SIG-M5 (cell line): ENCODE data around the gene PIF1.
"Not testable (repeated sequence)": the region's sequence is repeated elsewhere in the genome, so short reads cannot be mapped to it uniquely, and the experiment has no call there.

Source experiments
- DNase-seq: peaks from one replicate; lab custom pipeline; 2025; lab: John Stamatoyannopoulos, UW

PIF1 gene

DNA sequence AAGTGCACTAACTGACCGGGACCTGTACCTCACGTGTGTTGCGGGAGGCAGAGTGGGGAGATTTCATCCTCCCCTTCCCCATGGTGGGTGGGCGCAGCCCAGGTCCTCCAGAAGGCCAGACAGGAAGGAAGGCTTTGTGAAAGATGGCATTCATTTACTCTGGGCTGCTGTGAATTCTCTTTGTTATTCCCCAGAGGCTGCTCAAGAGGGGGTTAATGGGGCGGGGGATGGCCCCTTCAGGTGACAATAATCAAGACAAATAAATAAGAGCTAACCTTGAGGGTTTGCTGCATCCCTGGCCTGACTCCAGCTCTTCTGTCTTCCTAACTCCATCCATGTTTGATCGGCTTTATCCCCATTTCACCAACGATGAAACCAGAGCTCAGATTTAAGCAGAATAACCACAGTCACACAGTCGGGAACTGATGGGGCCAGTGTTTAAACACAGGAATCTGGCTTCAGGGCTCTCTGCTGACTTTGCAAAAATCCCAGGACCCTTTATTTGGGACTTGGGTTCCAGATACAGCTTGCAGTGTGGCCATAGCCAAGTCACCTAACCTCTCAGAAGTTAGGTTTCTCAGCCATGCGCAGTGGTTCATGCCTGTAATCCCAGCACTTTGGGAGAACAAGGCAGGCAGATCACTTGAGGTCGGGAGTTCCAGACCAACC lies 16.5 kb downstream of the PIF1 start:
- no peak for DNase-seq

DNA sequence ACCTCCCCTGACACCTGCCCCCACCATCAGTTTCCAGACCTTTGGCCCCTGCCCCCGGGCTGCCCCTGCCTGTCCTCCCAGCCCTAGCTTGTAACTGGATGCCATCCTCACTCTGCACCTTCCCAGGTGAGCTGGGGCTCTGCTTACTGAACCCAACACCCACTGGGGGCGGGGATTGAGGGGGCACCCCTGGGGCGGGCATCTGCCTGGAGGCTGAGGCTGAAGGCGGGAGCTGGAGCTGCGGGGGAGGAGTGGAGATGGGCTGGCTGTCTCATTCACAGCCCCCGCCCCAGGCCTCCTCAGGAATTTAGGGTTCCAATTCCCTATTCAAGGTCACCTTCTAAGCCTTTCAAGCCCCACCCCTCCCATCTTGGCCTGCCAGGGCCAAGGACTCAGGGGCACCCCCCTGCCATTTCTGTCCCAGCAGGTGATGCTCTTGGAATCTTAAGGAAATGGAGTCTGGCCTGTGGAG lies 17.7 kb downstream of the PIF1 start:
- no peak for DNase-seq

GRCh38 chr15:64807051-64807749 lies 18.2 kb downstream of the PIF1 start:
- DNase-seq: no peak

GRCh38 chr15:64806509-64806908 lies 18.9 kb downstream of the PIF1 start:
- no peak for DNase-seq

- DNase-seq: no peak
These were observed 20.8 kb downstream of the PIF1 start for GRCh38 chr15:64804619-64805018.

GRCh38 chr15:64803526-64803925 lies 21.9 kb downstream of the PIF1 start:
- no peak for DNase-seq

DNA sequence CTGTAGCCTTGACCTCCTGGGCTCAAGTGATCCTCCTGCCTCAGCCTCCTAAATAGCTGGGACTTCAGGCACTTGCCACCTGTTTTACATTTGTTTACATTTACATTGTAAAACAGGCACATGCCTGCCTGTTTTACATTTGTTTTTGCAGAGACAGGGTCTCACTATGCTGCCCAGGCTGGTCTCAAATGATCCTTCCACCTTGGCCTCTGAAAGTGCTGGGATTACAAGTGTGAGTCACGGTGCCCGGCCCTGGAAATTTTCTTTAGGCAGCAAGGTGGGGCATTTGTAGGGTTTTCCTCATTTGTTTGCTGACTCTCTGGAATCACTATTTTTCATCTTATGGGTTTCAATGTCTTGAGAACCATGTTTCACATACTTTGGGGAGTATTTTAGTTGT lies 25.0 kb downstream of the PIF1 start:
- DNase-seq: no peak

DNA sequence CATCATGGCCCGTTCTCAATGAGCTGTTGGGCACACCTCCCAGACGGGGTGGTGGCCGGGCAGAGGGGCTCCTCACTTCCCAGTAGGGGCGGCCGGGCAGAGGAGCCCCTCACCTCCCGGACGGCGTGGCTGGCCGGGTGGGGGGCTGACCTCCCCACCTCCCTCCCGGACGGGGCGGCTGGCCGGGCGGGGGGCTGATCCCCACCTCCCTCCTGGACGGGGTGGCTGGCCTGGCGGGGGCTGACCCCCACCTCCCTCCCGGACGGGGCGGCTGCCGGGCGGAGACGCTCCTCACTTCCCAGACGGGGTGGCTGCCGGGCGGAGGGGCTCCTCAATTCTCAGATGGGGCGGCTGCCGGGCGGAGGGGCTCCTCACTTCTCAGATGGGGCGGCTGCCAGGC lies 26.5 kb downstream of the PIF1 start:
- not testable (repeated sequence) for DNase-seq

DNA sequence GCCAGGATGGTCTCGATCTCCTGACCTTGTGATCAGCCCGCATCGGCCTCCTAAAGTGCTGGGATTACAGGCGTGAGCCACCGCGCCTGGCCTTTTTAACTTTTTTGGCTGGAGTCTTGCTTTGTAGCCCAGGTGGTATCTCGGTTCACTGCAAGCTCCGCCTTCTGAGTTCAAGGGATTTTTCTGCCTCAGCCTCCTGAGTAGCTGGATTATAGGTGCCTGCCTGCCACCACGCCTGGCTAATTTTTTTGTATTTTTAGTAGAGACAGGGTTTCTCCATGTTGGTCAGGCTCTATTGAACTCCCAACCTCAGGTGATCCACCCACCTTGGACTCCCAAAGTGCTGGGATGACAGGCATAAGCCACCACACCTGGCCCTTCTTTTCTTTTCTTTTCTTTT lies 29.5 kb downstream of the PIF1 start:
- not testable (repeated sequence) for DNase-seq

DNA sequence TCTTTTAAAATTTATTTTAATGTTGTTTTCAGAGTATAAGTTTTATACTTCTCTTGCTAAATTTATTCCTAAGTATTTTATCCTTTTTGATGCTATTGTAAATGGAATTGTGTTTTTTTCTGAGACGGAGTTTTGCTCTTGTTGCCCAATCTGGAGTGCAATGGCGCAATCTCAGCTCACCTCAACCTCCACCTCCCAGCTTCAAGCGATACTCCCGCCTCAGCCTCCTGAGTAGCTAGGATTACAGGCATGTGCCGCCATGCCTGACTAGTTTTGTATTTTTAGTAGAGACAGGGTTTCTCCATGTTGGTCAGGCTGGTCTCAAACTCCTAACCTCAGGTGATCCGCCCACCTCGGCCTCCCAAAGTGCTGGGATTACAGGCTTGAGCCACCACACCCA lies 30.1 kb downstream of the PIF1 start:
- not testable (repeated sequence) for DNase-seq

DNA sequence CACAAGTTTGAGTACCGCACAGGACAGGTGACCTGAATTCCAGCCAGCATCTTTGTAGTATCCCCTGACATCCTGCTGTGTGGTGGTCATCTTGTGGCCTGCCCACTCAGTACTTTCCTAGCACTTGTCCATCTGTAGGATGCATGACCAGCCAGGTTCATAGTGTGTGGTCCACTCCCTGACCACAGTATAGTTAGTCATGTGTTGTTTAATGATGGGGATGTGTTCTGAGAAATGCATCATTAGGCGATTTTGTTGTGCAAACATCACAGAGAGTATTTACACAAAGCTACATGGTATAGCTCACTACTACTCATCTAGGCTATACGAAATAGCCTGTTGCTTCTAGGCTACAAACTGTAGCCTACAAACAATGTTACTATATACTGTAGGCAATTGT lies 33.2 kb downstream of the PIF1 start:
- no peak for DNase-seq

- no peak for DNase-seq
These were observed 34.0 kb downstream of the PIF1 start for GRCh38 chr15:64791401-64791800.

GRCh38 chr15:64783796-64784195 lies 41.7 kb downstream of the PIF1 start:
- no peak for DNase-seq

DNA sequence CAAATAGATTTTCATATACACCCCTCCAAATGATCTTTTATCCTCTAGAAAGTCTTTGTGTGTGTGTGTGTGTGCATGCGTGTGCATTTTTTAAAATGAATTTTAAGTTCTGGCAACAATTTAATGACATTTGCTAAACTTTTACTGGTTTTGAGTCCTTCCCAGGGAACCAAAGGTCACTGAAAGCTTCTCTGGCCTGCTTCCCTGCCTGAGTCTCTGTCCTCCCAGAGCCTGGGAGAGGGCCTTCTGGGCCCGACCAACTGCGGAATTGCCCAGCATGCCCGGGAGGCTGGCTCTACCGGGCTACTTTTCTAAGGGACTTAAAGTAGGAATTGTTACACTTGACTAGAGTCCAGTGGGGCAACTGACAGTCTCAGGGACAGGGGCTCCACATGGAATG lies 42.7 kb downstream of the PIF1 start:
- DNase-seq: no peak

DNA sequence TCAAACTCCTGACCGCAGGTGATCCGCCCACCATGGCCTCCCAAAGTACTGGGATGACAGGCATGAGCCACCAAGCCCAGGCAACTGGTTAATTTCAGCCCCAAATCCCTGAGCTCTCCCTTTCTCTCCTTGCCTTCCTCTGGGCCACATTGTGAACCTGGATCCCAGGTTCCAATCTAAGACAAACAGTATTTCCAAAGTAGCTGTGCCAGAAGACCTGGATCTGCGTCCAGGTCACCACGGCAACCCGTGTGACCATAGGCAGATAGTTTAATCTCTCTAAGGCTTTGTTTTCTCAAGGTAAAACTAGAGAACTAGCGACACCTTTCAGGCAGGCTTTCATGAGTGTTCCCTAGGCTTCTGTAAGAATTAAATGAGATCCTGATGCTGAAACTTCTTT lies 44.1 kb downstream of the PIF1 start:
- DNase-seq: no peak

DNA sequence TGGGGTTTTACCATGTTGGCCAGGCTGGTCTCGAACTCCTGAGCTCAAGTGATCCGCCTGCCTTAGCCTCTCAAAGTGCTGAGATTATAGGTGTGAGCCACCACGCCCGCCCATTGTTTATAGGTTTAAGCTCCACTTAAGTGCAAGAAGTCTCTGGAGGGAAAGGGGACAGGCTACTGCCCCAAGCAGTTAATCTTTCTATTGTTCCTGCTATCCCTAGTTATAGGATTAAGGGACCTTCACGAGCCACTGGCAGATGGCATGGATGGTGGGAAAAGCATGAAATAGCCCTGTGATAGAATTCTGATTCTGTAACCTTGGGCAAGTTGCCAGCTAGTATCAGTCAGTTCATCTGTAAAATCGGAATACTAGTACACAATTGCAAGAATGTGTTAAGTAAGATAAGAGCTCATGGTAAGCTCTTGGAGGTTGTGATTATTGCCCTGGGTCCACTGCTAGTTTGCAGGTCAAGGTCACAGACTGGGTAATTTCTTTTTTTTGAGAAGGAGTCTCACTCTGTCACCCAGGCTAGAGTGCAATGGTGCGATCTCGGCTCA lies 44.8 kb downstream of the PIF1 start:
- no peak for DNase-seq

GRCh38 chr15:64779630-64780029 lies 45.8 kb downstream of the PIF1 start:
- no peak for DNase-seq

DNA sequence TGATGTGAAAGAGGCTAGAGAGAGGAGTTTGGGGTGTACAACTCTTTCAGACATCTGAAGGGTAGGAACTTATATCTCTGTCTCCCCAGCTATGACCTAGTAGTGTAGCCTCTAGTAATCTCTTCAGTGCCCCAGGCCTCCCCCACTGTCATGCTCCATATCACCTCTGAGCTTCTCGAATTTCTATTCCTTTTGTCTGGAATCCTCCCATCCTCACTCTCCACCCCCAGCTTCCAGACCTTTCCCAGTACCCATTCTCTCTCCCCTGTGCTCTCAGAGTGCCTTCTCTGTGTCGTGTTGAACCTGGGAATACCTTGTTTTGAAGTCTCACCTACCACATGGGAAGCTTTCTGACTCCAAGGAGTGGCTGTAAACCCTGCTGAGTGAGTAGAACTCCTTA lies 46.4 kb downstream of the PIF1 start:
- no peak for DNase-seq

GRCh38 chr15:64776402-64776786 lies 49.1 kb downstream of the PIF1 start:
- DNase-seq: no peak

DNA sequence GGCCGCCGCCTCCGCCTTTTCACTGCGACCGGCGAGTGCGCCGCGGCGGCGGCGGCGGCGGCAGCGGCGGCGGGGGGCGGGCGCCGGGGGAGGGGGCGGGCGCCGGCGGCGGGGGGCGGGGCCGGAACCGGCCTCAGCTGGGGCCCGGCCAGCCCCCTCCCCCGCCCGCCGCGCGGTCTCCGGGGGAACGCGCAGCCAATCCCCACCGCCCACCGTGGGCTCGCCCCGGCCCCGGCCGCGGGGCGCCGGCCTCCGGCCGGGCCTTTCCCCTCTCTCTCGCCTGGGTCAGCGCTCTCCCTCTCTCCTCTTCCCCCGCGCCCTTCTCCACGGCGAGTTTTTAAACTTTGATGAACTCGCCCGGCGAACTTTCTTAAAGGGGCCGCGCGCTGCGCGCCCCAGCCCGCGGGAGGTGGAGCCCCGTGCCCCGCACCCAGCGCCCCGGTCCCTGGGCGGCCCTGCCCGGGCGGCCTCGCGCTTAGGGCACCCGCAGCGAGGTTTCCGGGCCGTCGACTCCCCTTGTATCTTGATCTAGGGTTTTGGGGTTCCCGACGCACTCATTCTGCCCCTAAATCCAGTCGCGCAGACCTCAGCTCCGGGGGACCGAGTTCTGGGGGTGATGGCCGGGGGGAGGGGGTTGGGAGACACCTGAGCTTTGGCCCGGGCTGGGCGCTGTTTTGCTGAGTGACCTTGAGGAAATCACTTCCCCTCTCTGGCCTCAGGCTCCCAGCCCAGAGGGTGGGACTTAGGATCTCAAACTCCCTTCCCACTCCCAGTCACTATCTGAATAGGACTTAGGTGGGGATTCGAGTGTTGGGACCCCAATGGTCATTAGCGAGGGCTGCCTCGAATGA lies 49.7 kb downstream of the PIF1 start, which contains the start of gene RBPMS2:
Gene RBPMS2 (minus strand): TSS at position 39 of the 851 bp plus-strand sequence. CDS start 270 bp downstream, outside the sequence.
- no peak for DNase-seq

DNA sequence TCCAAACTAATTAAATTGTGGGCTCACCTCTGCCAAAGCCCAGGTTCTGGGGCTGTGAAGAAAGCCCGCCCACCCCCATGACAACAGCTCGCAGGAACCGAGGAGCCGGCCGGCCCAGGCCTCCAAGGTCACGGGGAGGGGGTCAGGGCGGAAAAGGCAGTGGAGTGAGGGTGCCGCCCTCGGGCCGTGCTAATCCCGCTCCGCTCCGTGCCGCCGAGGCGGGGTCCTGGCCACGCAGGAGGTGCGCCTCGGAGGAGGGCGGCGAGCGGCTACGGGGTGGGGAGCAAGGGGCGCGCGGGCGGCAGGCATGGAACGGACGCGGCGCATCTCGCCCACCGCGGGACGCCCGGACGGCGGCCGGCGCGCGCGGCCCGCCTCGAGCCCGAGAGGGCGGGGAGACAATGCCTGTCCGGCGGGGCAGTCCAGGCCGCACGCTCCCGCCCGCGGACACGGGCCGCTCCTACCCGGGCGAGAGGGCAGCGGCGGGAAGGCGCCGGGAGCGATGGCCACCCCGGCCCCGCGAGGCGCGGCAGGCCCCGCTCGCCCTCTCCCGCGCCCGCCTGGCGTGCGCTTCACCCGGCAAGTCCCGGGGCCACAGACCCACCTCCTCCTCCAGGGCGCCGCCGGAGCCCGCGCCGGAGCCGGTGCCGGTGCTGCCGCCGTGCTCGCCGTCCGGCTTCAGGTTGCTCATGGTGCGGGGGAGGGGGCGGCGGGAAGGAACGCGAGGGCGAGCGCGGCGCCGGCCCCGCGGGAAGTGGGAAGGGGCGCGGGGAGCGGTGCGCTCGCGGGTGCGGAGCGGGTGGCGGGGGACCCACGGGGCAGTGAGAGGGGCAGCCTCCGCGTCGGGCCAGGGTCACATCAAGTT lies 50.6 kb downstream of the PIF1 start:
- no peak for DNase-seq
